ENCODE results near the gene GABARAP. TPM values are rescaled to one million over a fixed set of nuclear protein-coding genes. Genes with fewer than 3 reads are reported as not detected.

The GABARAP gene
- total and polyA plus RNA-seq, 2 of the 13 experiments (the other 11 are each of a cell fraction or from before 2014, with no cell fraction given), result 161 to 310 TPM

DNA sequence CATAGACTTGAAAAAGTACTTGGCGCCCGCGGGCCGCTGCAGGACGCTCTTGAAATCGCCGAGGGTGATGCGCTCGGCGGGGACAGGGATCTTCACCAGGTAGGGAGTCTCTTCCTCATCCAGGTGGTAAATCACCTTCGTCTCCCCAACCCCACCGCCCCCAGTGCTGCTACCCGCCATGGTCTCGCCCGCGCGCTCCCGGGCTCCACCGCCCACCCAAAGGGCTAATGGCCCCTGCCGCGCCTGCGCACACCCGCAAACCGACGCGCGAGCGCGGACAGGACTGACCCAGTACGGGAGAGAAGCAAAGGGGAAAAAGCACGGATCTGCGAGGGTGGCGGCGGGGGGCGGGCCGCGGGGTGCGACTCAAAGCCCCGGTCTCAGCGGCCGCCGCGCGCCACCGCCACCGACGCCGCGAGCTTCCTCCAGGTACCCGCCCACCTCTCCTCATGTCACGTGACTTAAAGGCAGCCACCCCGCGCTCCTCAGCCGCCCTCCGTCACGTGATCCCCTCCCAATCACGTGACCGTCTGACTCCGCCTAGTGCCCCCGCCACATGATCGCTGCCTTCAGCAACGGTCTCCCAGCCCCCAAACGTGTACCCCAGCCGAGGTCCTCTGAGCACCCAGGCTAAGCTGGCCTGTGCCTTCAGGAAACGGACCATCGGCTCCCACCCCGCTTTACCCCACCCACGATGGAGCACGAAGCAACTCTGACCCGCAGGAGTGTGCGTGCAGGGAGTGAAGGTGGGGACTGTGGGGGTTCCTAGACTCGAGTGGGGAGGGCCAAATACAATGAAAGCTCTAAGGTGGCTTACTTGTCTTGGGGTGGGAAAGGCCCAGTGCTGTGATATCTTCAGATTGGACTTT lies 7.9 kb downstream of the GABARAP start, which contains the start of gene DVL2 (continued):
- 0 out of 2 replicates have a peak, but pooled peaks have one; percentile 9 for TF ChIP-seq RBAK (CRISPR knock-in tag; IDR thresholded peaks at IDR 0.05)
- TF ChIP-seq XRCC5 (optimal IDR thresholded peaks at IDR 0.05; ENCODE audit: low read length), result no peak
- TF ChIP-seq SP2 (CRISPR knock-in tag; IDR thresholded peaks at IDR 0.05), result peak; percentile 52; the same call in 1 of the 2 replicates
- TF ChIP-seq SMARCC2 (IDR thresholded peaks at IDR 0.05), result no peak
- peak; percentile 71; the same call in 1 of the 2 replicates for TF ChIP-seq THYN1 (CRISPR knock-in tag; IDR thresholded peaks at IDR 0.05; ENCODE audit: borderline replicate concordance, low read depth)
- no peak for TF ChIP-seq NFE2 (CRISPR knock-in tag; IDR thresholded peaks at IDR 0.05)
- peak; percentile 73; the same call in 1 of the 2 replicates for TF ChIP-seq NR2C2 (CRISPR knock-in tag; IDR thresholded peaks at IDR 0.05; ENCODE audit: borderline replicate concordance)
- no peak for TF ChIP-seq MYNN (CRISPR knock-in tag; IDR thresholded peaks at IDR 0.05; ENCODE audit: low read depth)
- TF ChIP-seq ZNF205 (CRISPR knock-in tag; IDR thresholded peaks at IDR 0.05), result 0 out of 2 replicates have a peak, but pooled peaks have one; percentile 57
- TF ChIP-seq ZNF253 (CRISPR knock-in tag; IDR thresholded peaks at IDR 0.05; ENCODE audit: borderline replicate concordance), result no peak; the same call in 1 of the 2 replicates
- TF ChIP-seq ZNF672 (CRISPR knock-in tag; IDR thresholded peaks at IDR 0.05), result 0 out of 2 replicates have a peak, but pooled peaks have one; percentile 74
- no peak; the same call in 1 of the 2 replicates for TF ChIP-seq RFX5 (IDR thresholded peaks at IDR 0.05; ENCODE audit: low read depth, low read length)
- no peak for TF ChIP-seq ZNF30 (CRISPR knock-in tag; IDR thresholded peaks at IDR 0.05)
- peak; percentile 68; the same call in 1 of the 2 replicates for TF ChIP-seq ARHGAP35 (CRISPR knock-in tag; IDR thresholded peaks at IDR 0.05; ENCODE audit: borderline replicate concordance)
- no peak; the same call in 1 of the 2 replicates for TF ChIP-seq WIZ (CRISPR knock-in tag; IDR thresholded peaks at IDR 0.05)
- TF ChIP-seq GATAD1 (CRISPR knock-in tag; IDR thresholded peaks at IDR 0.05), result peak; percentile 97
- peak; percentile 92 for TF ChIP-seq ZNF709 (CRISPR knock-in tag; IDR thresholded peaks at IDR 0.05)
- peak; percentile 63; the same call in 1 of the 2 replicates for TF ChIP-seq ZSCAN21 (CRISPR knock-in tag; IDR thresholded peaks at IDR 0.05; ENCODE audit: borderline replicate concordance)
- peak; percentile 43; the same call in 1 of the 2 replicates for TF ChIP-seq KDM3A (CRISPR knock-in tag; IDR thresholded peaks at IDR 0.05; ENCODE audit: low read depth)
- TF ChIP-seq ZNF780A (CRISPR knock-in tag; IDR thresholded peaks at IDR 0.05), result no peak
- TF ChIP-seq RFXANK (CRISPR knock-in tag; IDR thresholded peaks at IDR 0.05), result no peak
- TF ChIP-seq, protein P1, sequence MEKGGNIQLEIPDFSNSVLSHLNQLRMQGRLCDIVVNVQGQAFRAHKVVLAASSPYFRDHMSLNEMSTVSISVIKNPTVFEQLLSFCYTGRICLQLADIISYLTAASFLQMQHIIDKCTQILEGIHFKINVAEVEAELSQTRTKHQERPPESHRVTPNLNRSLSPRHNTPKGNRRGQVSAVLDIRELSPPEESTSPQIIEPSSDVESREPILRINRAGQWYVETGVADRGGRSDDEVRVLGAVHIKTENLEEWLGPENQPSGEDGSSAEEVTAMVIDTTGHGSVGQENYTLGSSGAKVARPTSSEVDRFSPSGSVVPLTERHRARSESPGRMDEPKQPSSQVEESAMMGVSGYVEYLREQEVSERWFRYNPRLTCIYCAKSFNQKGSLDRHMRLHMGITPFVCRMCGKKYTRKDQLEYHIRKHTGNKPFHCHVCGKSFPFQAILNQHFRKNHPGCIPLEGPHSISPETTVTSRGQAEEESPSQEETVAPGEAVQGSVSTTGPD (CRISPR knock-in tag; IDR thresholded peaks at IDR 0.05), result no peak
- TF ChIP-seq JDP2 (CRISPR knock-in tag; IDR thresholded peaks at IDR 0.05; ENCODE audit: borderline replicate concordance), result no peak; the same call in 1 of the 2 replicates
- TF ChIP-seq, protein P2, sequence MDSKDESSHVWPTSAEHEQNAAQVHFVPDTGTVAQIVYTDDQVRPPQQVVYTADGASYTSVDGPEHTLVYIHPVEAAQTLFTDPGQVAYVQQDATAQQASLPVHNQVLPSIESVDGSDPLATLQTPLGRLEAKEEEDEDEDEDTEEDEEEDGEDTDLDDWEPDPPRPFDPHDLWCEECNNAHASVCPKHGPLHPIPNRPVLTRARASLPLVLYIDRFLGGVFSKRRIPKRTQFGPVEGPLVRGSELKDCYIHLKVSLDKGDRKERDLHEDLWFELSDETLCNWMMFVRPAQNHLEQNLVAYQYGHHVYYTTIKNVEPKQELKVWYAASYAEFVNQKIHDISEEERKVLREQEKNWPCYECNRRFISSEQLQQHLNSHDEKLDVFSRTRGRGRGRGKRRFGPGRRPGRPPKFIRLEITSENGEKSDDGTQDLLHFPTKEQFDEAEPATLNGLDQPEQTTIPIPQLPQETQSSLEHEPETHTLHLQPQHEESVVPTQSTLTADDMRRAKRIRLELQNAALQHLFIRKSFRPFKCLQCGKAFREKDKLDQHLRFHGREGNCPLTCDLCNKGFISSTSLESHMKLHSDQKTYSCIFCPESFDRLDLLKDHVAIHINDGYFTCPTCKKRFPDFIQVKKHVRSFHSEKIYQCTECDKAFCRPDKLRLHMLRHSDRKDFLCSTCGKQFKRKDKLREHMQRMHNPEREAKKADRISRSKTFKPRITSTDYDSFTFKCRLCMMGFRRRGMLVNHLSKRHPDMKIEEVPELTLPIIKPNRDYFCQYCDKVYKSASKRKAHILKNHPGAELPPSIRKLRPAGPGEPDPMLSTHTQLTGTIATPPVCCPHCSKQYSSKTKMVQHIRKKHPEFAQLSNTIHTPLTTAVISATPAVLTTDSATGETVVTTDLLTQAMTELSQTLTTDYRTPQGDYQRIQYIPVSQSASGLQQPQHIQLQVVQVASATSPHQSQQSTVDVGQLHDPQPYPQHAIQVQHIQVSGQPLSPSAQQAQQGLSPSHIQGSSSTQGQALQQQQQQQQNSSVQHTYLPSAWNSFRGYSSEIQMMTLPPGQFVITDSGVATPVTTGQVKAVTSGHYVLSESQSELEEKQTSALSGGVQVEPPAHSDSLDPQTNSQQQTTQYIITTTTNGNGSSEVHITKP (CRISPR knock-in tag; IDR thresholded peaks at IDR 0.05; ENCODE audit: low read depth), result peak; percentile 97
- peak; percentile 39 for TF ChIP-seq ATF7-NPFF (CRISPR knock-in tag; IDR thresholded peaks at IDR 0.05; ENCODE audit: low read depth)
- peak; percentile 57 for TF ChIP-seq MAF1 (CRISPR knock-in tag; IDR thresholded peaks at IDR 0.05; ENCODE audit: borderline replicate concordance)
